Hematopoietic multipotent progenitor cell treated with erythropoietin and hydrocortisone succinate and interleukin-3 and kit ligand, for 8 days (in vitro differentiated cells): ENCODE measurements around the gene AHI1.
"Not testable (repeated sequence)": the region's sequence is repeated elsewhere in the genome, so short reads cannot be mapped to it uniquely, and the experiment has no call there.

Experiments used
- DNase-seq: peaks from one replicate; pipeline ENCODE4 v3.0.0-alpha.2; 2015

Gene AHI1

GRCh38 chr6:135505222-135505621 lies 7.7 kb upstream of the AHI1 start:
- no peak for DNase-seq

DNA sequence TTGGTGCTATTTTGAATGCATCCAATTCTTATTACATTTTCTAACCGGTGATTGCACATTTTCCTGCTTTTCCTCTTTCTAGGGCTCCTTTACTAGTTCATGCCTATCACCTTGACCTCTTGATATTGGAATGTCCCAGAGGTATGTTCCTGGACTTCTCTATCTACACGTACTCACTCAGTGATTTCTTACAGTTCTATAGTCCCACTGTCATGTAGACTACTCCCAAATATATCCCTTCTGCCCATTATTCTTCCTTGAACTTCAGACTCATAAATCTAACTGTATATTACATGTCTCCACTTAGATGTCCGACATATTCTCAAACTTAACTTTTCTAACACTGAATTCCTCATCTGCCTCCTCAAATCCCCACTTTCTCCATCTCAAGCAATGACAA lies 7.2 kb upstream of the AHI1 start:
- DNase-seq = no peak

- DNase-seq = peak; percentile 26
Observed at GRCh38 chr6:135503703-135504475, 6.3 kb upstream of the AHI1 start.

GRCh38 chr6:135499441-135500340 lies 2.2 kb upstream of the AHI1 start:
- DNase-seq = no peak

DNA sequence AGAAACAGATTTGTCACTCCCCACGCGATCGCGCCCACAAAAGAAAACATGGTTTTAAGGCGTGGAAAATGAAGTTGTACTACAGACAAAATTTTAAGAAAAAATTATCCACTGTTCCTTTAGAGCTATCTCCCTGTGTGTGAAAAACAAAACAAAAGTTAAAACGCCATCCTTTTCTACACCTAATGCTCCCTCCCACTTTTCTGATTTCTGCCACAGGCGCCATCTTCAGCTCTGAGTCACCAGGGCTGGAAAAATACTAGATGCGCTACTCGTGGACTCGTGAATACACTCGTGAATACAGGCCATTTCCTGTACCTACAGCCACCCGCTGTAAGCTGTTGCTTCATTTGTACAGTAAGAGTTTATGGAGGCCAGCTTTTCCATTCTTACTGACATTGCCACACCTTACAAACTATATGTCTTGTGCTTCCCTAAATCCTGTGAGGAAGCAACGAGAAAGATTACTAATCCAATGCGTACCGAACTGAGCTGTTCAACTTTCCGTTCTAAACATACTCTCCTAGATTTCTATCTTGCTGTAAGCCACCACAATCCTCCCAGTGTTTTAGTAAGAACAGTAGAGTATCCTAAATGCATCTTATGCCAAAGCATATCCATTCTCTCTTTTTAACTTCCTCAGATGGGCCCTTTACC lies 773 bp upstream of the AHI1 start:
- peak; percentile 79 for DNase-seq

- no peak for DNase-seq
Observed at GRCh38 chr6:135496800-135497411, 634 bp downstream of the AHI1 start.

DNA sequence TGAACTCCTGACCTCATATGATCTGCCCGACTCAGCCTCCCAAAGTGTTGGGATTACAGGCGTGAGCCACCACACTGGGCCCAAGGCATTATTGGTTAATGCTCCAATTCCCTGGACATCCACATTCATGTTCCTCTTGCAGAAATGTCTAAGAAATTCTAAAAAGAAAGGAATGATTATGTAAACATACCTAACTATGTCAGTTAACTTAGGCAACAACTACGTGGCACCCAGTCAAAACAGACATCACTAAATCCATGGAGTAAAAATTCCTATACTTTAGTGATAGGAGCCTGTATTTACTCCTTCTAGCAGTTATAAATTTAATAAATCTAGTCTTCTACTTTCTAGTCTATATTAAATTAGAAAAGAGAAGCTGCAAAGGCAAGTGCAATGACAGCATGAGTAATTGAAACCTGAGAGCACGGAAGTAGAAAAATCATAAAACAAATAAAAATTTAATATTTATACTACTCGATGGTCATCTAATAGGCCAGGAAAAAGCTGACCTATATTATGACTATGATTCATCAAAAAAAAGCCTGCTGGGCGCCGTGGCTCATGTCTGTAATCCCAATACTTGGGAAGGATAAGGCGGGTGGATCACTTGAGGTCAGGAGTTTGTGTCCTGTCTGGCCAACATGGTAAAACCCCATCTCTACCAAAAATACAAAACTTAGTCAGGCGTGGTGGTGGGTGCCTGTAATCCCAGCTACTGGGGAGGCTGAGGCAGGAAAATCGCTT lies 4.2 kb downstream of the AHI1 start:
- no peak for DNase-seq

- no peak for DNase-seq
Observed at GRCh38 chr6:135490381-135490780, 7.2 kb downstream of the AHI1 start.

- no peak for DNase-seq
Observed at GRCh38 chr6:135488023-135488422, 9.5 kb downstream of the AHI1 start.

- not testable (repeated sequence) for DNase-seq
Observed at GRCh38 chr6:135483903-135484302, 13.6 kb downstream of the AHI1 start.

GRCh38 chr6:135481783-135482369 lies 15.7 kb downstream of the AHI1 start:
- DNase-seq = no peak

- no peak for DNase-seq
Observed at GRCh38 chr6:135479601-135480000, 17.9 kb downstream of the AHI1 start.

- DNase-seq = no peak
Observed at GRCh38 chr6:135478626-135479025, 18.9 kb downstream of the AHI1 start.

- DNase-seq = no peak
Observed at GRCh38 chr6:135475292-135475886, 22.2 kb downstream of the AHI1 start.

- no peak for DNase-seq
Observed at GRCh38 chr6:135474362-135474761, 23.2 kb downstream of the AHI1 start.

DNA sequence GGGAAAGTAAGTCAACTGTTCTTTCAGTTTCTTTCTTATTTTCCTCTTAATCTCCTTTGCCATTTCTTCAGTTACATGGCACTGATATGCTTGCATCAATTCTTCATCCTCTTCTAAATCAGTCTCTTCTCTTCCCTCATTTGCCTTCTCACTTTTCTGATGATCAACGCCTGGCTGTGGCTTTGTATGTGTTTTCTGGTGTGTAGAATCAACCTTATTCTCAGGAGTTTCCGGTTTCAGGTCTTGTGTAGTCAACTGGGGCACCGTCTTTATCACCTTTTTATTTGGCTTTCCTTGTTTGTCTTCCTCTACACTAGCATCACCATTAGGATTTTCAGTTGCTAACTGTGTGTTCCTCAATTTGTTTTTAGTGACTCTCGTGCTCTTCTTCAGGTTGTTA lies 31.6 kb downstream of the AHI1 start:
- no peak for DNase-seq

DNA sequence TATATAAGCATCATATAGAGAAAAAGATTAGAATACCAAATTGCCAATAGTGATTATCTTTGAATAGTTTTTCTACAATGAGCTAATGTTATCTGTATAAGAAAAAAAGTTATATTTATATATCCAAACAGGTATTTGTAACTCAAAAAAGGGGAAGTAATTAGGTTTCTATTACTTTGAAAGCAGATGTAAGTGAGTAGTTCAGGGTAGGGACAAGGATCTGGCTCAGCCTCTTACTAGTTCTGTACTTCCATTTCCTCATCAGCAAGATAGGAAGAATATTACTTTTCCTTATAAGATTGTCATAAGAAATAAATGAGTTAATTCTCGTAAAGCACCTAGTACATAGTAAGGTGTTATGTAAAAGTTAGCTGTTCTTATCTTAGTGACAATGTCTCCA lies 32.2 kb downstream of the AHI1 start:
- no peak for DNase-seq

- no peak for DNase-seq
Observed at GRCh38 chr6:135464634-135465033, 32.9 kb downstream of the AHI1 start.

- no peak for DNase-seq
Observed at GRCh38 chr6:135461208-135461607, 36.3 kb downstream of the AHI1 start.

DNA sequence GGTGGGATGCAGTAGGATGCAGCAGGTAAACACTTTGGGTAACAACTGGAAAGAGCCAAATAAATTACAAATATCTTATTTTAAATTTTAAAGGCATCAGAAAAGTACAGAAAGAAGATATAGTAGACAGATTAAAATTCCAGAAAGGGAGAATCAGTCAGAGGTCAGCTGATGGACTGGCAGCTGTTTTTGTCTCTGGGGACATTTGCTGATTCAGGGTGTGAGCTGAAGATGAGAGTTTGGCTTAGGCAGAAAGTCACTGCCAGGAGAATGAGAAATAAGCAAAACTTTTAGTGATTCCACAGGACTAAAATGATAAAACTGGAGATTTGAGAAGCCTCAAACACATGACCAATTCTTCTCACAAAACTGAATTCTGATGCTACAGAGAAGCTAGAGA lies 39.5 kb downstream of the AHI1 start:
- DNase-seq = no peak

- DNase-seq = peak; percentile 68
Observed at GRCh38 chr6:135451617-135452190, 45.8 kb downstream of the AHI1 start.
